Pancreas (tissue), 10 donors: ENCODE data around the gene ARHGEF40. TPM values are rescaled to one million over a fixed set of nuclear protein-coding genes. Genes with fewer than 3 reads are reported as not detected.
"Not testable (repeated sequence)": the region's sequence is repeated elsewhere in the genome, so short reads cannot be mapped to it uniquely, and the experiment has no call there.

Source experiments
- ATAC-seq, 4 donors: fragments of 200-7000 bp; cut with Tn5 transposase; one replicate each; pipeline versions ENCODE4 v1.8.0 to v1.9.1; 2020; ENCODE audit warnings: mild to moderate bottlenecking in 4 of 4, moderate library complexity in 4 of 4
- DNase-seq, 6 donors: peaks; one replicate each; pipeline ENCODE4 v3.0.0-alpha.2; 2020
- FAIRE-seq: peaks from 2 replicates; lab custom pipeline; 2012; peaks lifted over from hg19 to GRCh38; lab: Jason Lieb, UNC
- H3K27ac ChIP-seq, 4 donors: fragments of 200-600 bp; sonication (generic); 1 replicate in 3 of 4; 2 replicates in 1 of 4; pipeline versions ENCODE4 v1.5.0 to v1.8.0; 2020
- H3K27me3 ChIP-seq, 4 donors: fragments of 200-600 bp; one replicate each; pipeline ENCODE4 v1.8.0; 2021
- H3K36me3 ChIP-seq, 3 donors: fragments of 200-600 bp; sonication (generic) in 1 of 3; one replicate each; pipeline versions ENCODE4 v1.5.0 to v1.8.0; 2020 to 2021
- H3K4me1 ChIP-seq, 3 donors: fragments of 200-600 bp; one replicate each; pipeline ENCODE4 v1.8.0; 2021
- H3K4me3 ChIP-seq, 4 donors: fragments of 200-600 bp; sonication (generic) in 2 of 4; one replicate each; pipeline versions ENCODE4 v1.5.0 to v1.8.0; 2020 to 2021
- H3K9me3 ChIP-seq, 4 donors: fragments of 200-600 bp; one replicate each; pipeline ENCODE4 v1.8.0; 2021
- WGBS, 2 donors: extraction: QIAGEN DNeasy Blood & Tissue Kit; methylation state at CpG; one replicate each; pipeline ENCODE4 v1.1.7; 2013; 5-methylcytosine and 5-hydroxymethylcytosine counted together
- intact Hi-C, 3 donors: fragments of 100-400 bp; cut with DNase I; formaldehyde crosslinking; loops; one replicate each; pipeline versions ENCODE4 v1.11.1 to v1.14.2; 2022
- polyA plus RNA-seq, 2 donors: library from polyadenylated mRNA; stranded (reverse); fragments of 200-250 nt; gene quantifications; one replicate each; pipeline ENCODE4 v1.2.3, GENCODE V29; 2013
- total RNA-seq, 6 donors: library from RNA; stranded (reverse); fragmentation: NEBNext Ultra II Directional in 4 of 6; extraction: Animal tissue kit (Norgen Biotek cat#: 25700) in 4 of 6; gene quantifications; one replicate each; pipeline versions ENCODE4 v1.2.1 to v1.2.4, GENCODE V29; 2021 to 2023
- TF ChIP-seq, protein P1 (sequence below), 4 donors: fragments of 200-600 bp; sonication (generic) in 3 of 4; IDR thresholded peaks; one replicate each; pipeline versions ENCODE4 v1.5.0 to v1.8.0; 2021; ENCODE audit warnings: antibody characterized with exemption in 4 of 4
- donor health status: healthy with polysubstance abuse.
- donor health status: DM: no; HTN: no; CAD: no; lungs with moderate emphysema.
- donor health status: DM: no; HTN: no; CAD: no.
- donor health status: control.
- donor health status: control.
- donor health status: Bipolar disorder and iron deficiency.
- donor health status: DM: yes; HTN: yes; CAD: no.
- donor health status: DM: no; HTN: no; CAD: no.
- donor health status: DM: no; HTN: no; CAD: no.
- donor health status: DM: yes; HTN: yes; CAD: no.

ARHGEF40 gene
- total and polyA plus RNA-seq, 8 donors, result 24.5 to 77.0 (median 43.8) TPM

DNA sequence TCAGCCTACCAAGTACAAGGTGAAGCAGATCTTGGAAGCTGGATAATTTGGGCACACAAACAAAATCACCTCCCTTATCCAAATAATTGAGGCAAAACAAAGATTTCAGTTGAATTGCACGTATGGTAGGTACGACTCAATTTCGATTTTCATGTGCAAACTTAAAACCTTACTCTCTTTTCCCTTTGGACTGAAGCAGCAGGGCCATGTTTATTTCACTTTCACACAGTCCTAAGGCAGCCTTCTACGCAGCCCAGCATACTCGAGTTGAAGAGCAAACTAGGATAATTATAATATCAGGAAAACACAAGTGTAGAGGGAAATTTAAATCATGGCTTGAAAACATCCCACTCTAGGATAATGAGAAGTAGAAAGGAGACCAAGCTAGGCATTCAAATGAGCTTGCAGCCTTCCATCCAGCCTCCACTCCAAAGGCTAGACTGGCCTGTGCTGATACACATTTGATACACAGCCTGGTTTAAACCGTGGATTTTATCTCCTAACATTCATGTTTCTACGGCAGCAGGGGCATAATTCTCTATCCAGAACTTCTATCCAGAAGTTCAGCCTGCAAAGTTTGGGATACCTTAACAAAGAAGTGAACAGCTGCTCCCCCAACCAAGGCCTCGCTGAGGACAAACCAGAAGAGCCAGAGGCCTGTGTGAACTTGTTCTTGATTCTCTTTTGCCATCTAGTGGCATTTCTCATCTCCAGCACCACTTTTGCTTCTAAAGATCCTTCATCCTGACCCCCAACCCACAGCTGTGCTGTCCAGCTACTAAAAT lies 30.3 kb upstream of the ARHGEF40 start:
- no peaks in the 10 kb centered on the region for H3K9me3 ChIP-seq
- intact Hi-C loops, result no loop called here
- DNase-seq (peak in 4 of 6 donors; percentile 50 to 64 (median 62)), FAIRE-seq (no peak), ATAC-seq (peak; percentile 66 to 79 (median 75))
- peaks cover 18 to 31% (median 24%) of the 10 kb centered on the region in 3 donors for H3K4me1 ChIP-seq
- peak overlapping the region; percentile 41 to 76 (median 57) for H3K27ac ChIP-seq
- H3K4me3 ChIP-seq, result no peak overlapping the region
- no peaks in the 10 kb centered on the region for H3K27me3 ChIP-seq
- H3K36me3 ChIP-seq, result no peaks in the 10 kb centered on the region
- TF ChIP-seq, protein P1, sequence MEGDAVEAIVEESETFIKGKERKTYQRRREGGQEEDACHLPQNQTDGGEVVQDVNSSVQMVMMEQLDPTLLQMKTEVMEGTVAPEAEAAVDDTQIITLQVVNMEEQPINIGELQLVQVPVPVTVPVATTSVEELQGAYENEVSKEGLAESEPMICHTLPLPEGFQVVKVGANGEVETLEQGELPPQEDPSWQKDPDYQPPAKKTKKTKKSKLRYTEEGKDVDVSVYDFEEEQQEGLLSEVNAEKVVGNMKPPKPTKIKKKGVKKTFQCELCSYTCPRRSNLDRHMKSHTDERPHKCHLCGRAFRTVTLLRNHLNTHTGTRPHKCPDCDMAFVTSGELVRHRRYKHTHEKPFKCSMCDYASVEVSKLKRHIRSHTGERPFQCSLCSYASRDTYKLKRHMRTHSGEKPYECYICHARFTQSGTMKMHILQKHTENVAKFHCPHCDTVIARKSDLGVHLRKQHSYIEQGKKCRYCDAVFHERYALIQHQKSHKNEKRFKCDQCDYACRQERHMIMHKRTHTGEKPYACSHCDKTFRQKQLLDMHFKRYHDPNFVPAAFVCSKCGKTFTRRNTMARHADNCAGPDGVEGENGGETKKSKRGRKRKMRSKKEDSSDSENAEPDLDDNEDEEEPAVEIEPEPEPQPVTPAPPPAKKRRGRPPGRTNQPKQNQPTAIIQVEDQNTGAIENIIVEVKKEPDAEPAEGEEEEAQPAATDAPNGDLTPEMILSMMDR (IDR thresholded peaks at IDR 0.05), result peak in 3 of 4 donors; percentile 48 to 65 (median 57)
- WGBS, 2 donors, result 25 to 29% methylated on average over 8 of the region's 8 CpGs

DNA sequence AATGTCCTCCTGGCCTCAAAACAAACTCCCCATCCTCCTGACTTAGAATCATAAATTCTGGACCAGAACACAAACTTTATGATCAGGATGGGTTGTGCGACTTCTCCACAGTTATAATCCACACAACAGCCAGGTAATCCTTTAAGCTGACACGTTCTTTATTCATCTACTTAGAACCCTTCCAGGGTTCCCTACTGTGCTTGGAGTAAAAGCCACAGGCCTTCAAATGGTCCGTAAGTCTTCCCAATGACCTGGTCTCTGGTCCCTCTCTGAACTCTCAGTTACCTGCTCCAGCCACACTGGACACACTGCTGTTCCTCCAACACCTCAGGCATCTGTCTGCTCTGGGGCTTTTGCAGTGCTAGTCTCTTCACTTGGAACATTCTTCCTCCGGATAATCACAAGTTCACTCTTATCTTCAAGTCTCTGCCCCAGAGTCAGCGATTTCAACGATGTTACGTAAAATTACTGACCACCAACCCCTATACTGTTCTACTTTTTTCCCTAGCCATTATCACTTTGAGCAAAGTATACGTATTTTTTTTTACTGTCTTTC lies 29.7 kb upstream of the ARHGEF40 start:
- intact Hi-C loops, result no loop called here
- FAIRE-seq, result no peak
- H3K4me1 ChIP-seq, result peaks cover 18 to 31% (median 24%) of the 10 kb centered on the region in 3 donors

GRCh38 chr14:21040941-21041340 lies 29.2 kb upstream of the ARHGEF40 start:
- 73 to 80% methylated on average over 3 of the region's 3 CpGs for WGBS, 2 donors
- Histone ChIP-seq H3K4me1 (peaks cover 18 to 31% (median 24%) of the 10 kb centered on the region in 3 donors), H3K27ac (peak overlapping the region in 1 of 4 donors; percentile 11)
- H3K36me3 ChIP-seq, H3K9me3 ChIP-seq, intact Hi-C loops, H3K27me3 ChIP-seq, FAIRE-seq, DNase-seq, ATAC-seq, H3K4me3 ChIP-seq: not testable (repeated sequence)

More for the DNA sequence above, 29.7 kb upstream of the ARHGEF40 start:
- no peak overlapping the region for H3K4me3 ChIP-seq
- 60 to 62% methylated on average over 8 of the region's 8 CpGs for WGBS, 2 donors
- no peak for ATAC-seq
- H3K36me3 ChIP-seq, result no peaks in the 10 kb centered on the region
- H3K27ac ChIP-seq, result no peak overlapping the region
- TF ChIP-seq, protein P1 (IDR thresholded peaks at IDR 0.05), result no peak
- DNase-seq, result no peak
- no peaks in the 10 kb centered on the region for H3K27me3 ChIP-seq
- no peaks in the 10 kb centered on the region for H3K9me3 ChIP-seq

DNA sequence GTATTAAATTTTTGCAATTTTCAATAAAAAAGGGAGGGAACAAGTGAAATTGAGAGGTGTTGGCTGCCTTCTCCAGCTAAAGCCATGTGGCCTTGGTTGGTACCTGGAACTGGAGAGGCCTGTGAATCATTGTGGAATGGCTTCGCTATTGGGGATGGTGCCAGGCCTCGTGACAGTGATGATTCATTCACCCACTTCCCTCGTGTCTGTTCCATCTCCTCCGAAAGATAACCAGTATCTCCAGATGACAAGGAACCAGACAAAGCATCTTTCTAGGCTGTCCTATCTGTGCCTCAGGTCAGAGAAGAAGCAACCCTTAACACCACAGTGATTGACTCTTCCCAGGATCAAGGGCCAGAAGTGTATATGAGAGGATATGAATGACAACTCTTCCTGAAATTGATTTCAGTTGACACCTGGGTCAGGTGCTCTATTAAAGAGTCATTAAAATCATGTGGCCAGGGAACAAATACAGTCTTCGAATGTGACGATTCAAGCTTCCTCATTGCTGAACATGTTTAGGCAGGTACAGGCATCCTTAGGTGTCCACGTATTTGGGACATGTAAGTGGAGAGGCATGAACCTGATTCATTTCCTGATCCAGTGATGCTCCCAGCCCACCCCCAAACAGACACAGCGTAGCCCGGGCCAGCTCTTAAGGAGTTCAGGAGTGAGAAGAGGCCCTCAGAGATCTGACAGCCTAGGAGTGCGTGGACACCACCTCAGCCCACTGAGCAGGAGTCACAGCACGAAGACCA lies 28.2 kb upstream of the ARHGEF40 start, which contains the start of gene RNASE7:
Gene RNASE7 (plus strand): TSS at position 687 of the 758 bp plus-strand sequence. CDS start 631 bp downstream, outside the sequence.
- TF ChIP-seq, protein P1 (IDR thresholded peaks at IDR 0.05), result no peak
- no peak within 1 kb of the TSS for H3K4me3 ChIP-seq
- peaks cover 18 to 33% (median 24%) of the 10 kb centered on the region in 3 donors for H3K4me1 ChIP-seq
- intact Hi-C loops, result no loop called here
- ATAC-seq (no peak), DNase-seq (peak in 2 of 6 donors; percentile 41 to 59), FAIRE-seq (no peak)
- 63 to 64% methylated on average over 11 of the region's 11 CpGs for WGBS, 2 donors
- no peaks in the 10 kb centered on the region for H3K27me3 ChIP-seq
- H3K9me3 ChIP-seq, result no peaks in the 10 kb centered on the region
- no peaks in the 10 kb centered on the region for H3K36me3 ChIP-seq
- peak within 1 kb of the TSS; percentile 9 to 61 (median 54) for H3K27ac ChIP-seq

DNA sequence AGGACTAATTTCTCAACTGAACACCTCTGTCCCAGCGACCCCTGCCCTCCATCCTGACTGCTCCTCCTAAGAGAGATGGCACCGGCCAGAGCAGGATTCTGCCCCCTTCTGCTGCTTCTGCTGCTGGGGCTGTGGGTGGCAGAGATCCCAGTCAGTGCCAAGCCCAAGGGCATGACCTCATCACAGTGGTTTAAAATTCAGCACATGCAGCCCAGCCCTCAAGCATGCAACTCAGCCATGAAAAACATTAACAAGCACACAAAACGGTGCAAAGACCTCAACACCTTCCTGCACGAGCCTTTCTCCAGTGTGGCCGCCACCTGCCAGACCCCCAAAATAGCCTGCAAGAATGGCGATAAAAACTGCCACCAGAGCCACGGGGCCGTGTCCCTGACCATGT lies 27.2 kb upstream of the ARHGEF40 start:
- DNase-seq (peak in 4 of 6 donors; percentile 39 to 51 (median 47)), ATAC-seq (peak in 3 of 4 donors; percentile 24 to 31 (median 30)), FAIRE-seq (no peak)
- Histone ChIP-seq H3K4me3 (no peak overlapping the region), H3K27me3 (no peaks in the 10 kb centered on the region), H3K27ac (peak overlapping the region; percentile 9 to 61 (median 54)), H3K36me3 (no peaks in the 10 kb centered on the region), H3K4me1 (peaks cover 18 to 44% (median 29%) of the 10 kb centered on the region in 3 donors), H3K9me3 (no peaks in the 10 kb centered on the region)
- TF ChIP-seq, protein P1 (IDR thresholded peaks at IDR 0.05), result no peak
- WGBS, 2 donors, result 24 to 25% methylated on average over 8 of the region's 8 CpGs
- intact Hi-C loops, result no loop called here
